ENCODE results near the gene LRBA.

The LRBA gene

DNA sequence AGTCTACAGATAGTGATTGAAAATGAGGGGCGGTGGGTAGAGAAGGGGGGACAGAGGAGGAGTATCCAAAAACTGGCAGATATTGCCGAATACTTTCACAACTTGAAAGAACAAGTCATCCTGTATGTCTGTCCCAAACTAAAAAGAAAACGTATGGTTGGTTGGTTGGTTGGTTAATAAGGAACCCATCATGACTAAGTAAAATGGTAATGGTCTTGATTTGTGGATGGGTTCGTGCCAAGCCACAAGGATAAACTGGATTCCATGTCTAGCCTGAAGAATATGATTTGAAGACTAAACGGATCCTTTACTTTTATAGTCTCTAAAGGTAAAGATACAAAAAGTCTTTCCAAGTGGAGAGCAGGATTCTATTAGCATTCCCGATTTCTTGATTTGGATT, 728.4 kb downstream of the LRBA start:
- DNase-seq (ENCODE audit: low read depth in 2 of 2) = no peak

GRCh38 chr4:150283689-150284088, 731.4 kb downstream of the LRBA start:
- no peak for DNase-seq (ENCODE audit: low read depth in 2 of 2)

DNA sequence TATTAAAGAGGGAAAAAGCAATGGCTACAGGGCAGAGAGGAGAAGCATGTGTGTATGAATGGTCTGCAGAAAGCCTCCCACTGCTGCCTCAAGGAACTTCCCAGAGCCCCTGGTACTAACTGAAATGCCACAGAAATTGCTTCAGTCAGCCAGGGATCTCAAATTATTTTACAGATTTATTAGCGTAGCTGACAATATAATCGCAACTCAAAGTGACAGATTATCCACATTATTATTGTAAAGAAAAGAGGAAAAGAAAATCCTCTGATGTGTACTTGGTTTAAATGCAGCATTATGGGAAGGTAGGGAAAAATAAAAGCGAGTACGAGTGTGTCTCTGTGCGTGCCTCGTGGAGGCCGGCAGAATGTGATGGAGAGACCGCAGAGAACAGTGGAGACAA, 734.1 kb downstream of the LRBA start:
- DNase-seq (ENCODE audit: low read depth in 2 of 2) = no peak

DNA sequence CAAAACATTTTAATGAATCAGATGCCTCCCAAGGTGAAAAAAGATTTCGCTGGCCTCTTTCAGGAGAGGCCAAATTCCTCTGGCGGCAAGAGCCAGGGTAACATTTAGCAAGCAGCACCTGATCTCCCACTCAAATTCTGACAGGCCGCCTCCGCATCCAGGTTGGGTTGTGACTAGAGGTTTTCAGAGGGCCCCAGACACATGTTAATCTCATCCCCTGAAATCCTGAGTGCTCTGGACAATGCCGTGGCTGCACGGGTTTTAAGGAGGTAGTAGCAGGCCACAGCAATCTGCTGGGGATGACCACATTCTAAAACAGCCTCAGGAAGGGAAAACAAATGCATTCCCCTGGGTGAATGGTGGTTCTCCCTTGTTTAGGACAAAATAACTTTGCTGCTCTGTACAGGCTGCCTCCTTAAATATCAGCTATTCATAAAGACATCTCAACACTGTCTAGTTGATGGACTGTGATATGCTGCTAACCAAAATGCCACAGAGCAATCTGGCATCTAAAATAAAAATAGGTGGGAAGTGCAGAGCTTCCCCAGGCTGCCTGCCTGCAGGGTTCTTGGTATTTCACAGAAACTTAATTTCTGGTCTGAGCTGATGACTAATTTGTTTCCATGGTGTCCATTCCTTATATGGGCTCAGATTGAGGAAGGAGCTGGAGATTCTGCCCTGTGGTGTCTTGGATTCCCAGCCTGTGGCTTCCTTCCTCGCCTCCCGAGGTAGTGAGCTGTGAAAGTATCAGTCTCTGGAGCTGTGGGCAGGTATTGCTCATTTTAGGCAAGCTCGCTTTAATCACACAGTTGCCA, 734.8 kb downstream of the LRBA start:
- DNase-seq (ENCODE audit: low read depth in 2 of 2) = no peak

- no peak for DNase-seq (ENCODE audit: low read depth in 2 of 2)
Measured at GRCh38 chr4:150278206-150278605, 736.9 kb downstream of the LRBA start.

DNA sequence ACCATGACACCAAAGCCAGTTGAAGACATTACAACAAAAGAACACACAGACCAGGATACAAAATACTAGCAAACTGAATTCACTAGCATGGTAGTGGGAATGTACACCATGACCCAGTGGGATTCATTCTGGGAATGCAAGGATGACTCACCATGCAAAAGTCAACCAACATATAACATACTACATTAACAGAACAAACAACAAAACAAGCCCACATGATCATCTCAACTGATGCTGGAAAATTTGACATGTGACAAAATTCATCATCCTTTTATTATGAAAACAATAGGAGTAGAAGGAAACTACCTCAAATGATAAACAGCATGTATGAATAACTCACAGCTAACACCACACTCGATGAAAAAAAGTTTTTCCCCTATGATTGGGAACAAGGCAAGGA, 746.6 kb downstream of the LRBA start:
- DNase-seq (ENCODE audit: low read depth in 2 of 2) = no peak

GRCh38 chr4:150265806-150266205, 749.3 kb downstream of the LRBA start:
- DNase-seq (ENCODE audit: low read depth in 2 of 2) = no peak

- DNase-seq (ENCODE audit: low read depth in 2 of 2) = no peak
Measured at GRCh38 chr4:150264595-150265161, 750.4 kb downstream of the LRBA start.

DNA sequence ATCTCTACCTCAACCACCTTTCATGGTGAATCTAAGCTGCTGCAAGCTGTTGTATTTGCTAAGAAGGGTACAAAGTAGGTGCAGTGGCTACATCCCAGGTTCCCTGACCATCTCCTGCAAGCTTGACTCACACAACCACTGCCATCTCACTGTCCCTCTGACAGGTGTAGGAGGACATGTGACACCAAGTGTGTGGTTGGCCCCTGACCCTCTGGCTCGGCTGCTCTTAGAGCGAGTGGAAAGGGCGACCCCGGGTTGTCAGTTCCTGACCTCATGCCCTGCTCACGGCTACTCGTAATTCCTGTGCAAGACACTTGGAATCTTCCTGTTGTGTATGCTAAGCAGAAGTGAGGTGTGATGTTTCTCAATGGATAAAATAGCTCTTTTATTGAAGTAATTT, 752.5 kb downstream of the LRBA start:
- DNase-seq (ENCODE audit: low read depth in 2 of 2) = no peak

DNA sequence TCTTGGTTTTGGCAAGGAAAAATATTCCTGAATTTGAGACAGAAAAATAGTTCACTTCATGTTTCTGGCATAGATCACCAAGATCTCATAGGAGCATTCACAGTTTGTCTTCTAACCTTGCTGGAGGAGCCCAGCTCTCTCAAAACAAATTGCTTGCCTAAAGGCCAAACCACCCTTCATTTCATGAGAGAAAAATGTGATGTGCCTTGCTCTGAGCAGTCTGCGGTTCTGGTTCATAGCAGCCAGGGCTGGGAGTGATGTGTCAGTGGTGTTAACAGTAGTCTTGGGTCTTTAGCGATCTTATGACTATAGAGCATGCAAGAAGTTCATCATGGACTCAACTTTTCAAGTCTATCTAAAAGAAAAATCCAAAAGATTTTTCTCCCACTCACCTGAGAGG, 753.5 kb downstream of the LRBA start:
- DNase-seq (ENCODE audit: low read depth in 2 of 2) = no peak

DNA sequence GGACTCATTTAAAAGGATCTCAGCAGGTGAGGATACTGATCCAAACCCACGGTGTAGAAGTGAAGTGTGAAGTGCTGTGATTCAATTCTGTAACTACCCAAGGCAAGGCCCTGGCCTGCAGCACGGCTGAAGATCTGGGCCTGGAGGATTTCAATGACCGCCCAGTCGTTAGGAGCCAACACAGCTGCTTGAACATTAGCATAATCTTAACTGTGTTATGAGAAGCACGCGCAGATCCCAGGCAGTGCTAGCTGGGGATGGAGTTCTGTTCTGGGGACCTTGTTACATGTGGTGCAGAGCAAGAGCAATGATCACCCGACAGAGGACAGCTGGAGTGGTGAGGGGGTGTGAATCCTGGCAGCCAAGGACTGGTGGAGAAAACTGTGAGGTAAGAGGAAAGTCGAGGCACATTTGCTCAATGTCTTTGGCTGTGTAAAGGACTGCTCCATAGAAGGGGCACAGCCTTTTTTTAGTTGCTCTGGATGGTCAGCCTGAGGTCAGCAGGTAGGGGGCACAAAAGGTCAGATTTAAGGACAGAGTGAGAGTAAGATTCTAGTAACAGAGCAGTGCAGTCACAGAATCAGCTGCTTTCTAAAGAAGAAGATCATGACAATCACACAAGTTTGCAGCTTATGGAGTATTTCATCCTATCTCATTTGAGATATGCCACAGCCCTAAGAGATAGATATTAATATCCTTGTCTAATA, 755.1 kb downstream of the LRBA start:
- no peak for DNase-seq (ENCODE audit: low read depth in 2 of 2)

DNA sequence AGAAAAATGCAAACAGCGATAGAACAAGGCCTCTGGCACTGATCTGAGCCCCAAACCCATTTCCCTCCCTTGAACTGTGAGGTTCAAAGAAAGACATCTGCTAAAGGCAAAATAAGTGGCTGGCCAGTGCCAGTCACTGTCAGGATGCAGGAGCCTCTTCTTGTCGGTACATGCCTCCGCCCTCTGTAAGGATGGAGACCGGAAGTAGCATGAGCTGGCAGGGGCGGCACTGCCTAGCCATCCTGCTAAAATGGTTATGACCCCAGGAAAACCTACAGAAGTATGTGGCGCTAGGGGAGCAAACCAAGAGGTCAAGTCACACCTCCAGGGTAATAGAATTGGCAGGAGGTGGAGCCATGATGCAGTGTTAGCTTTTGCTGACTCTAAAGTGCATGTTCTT, 756.5 kb downstream of the LRBA start:
- no peak for DNase-seq (ENCODE audit: low read depth in 2 of 2)

GRCh38 chr4:150256841-150257730, 758.0 kb downstream of the LRBA start:
- no peak for DNase-seq (ENCODE audit: low read depth in 2 of 2)

DNA sequence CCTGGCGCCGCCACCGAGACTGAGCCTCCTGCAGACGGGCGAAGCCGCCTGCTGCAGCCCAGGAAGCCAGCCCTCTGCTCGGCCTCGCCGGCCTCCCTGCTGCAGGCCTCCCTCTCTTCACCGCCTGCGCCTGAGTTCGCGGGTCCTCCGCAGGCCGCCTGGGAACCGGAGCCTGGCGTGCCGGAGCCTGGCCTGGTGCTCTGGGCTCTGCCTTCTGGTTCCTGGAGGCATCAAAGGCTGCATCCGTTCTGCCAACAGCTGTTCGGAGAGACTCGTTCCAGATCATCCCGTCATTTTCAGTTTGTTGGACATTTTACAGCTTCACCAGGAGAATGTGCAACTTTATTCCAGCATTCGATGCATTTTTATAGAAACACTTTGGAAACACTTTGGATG, 758.9 kb downstream of the LRBA start:
- no peak for DNase-seq (ENCODE audit: low read depth in 2 of 2)

DNA sequence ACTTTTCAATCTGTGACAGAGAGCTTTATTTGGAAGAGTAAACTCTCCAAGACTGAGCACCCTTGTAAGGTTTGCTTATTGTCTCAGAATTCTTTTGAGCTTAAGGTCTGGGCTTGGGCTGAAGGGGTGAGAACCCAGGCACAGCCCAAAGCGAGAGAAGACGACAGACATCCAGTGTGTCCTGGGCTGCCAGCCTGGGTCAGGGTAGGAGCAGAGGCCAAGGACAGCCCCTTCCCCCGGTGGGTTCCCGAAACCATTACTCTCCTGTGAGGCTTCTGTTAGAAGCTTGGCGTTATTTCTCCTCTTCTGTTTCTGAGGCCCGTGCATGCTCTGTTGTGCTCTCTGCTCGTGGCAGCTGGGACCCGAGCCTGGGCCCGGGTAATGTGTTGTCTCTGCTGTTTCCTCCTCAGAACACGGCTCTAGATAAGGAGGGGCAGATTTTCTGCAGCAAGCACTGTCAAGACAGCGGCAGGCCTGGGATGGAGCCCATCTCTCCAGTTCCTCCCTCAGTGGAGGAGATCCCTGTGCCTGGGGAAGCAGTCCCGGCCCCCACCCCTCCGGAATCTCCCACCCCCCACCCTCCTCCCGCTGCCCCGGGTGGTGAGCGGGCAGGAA, 759.4 kb downstream of the LRBA start:
- no peak for DNase-seq (ENCODE audit: low read depth in 2 of 2)

GRCh38 chr4:150253965-150254630, 761.0 kb downstream of the LRBA start:
- DNase-seq (ENCODE audit: low read depth in 2 of 2) = no peak

- DNase-seq (ENCODE audit: low read depth in 2 of 2) = no peak
Measured at GRCh38 chr4:150253416-150253815, 761.7 kb downstream of the LRBA start.

DNA sequence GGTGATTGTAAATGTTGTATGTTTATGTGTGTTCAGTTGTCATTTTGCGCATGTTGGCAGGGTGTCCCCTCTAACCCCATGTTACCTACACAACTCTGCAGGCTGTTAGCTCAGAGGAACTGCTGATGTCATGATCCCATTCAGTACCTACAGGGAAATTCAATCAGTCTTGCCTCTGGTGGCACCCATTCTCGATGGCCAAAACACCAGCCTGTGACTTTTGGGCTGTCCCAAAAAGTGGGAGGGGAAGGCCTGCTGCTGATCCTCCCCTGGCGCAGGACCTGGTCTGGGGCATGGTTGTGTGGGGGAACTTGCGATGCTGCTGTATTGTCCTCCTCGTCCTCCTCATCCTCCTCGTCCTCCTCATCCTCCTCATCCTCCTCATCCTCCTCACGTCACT, 762.3 kb downstream of the LRBA start:
- DNase-seq (ENCODE audit: low read depth in 2 of 2) = no peak

- no peak for DNase-seq (ENCODE audit: low read depth in 2 of 2)
Measured at GRCh38 chr4:150252306-150252705, 762.8 kb downstream of the LRBA start.

GRCh38 chr4:150251752-150252190, 763.3 kb downstream of the LRBA start:
- no peak for DNase-seq (ENCODE audit: low read depth in 2 of 2)
